Umbilical cord (tissue), 2 donors: ENCODE results near the gene TRIM42. TPM values are rescaled to one million over a fixed set of nuclear protein-coding genes. Genes with fewer than 3 reads are reported as not detected.

Experiments
- DNase-seq: peaks from one replicate; pipeline ENCODE4 v3.0.0-alpha.2; 2015; ENCODE audit warnings: low spot score
- total RNA-seq: library from RNA; depleted of rRNA; stranded (reverse); fragments of >200 nt; gene quantifications from one replicate; pipeline ENCODE4 v1.2.3, GENCODE V29; 2014; ENCODE audit warnings: low replicate concordance; ENCODE audit not compliant: insufficient read depth

TRIM42 gene
- total RNA-seq, result 2.2 TPM

- DNase-seq, result no peak
Observed at GRCh38 chr3:140677764-140678163, at the start of gene TRIM42. Gene TRIM42 (plus strand): TSS chr3:140678064. CDS start chr3:140678230, 166 bp downstream.

- DNase-seq, result no peak
Observed at GRCh38 chr3:140628606-140629005, 49.3 kb upstream of the TRIM42 start.

- DNase-seq, result peak; percentile 72
Observed at GRCh38 chr3:140629357-140630137, 48.3 kb upstream of the TRIM42 start.

GRCh38 chr3:140630366-140630765, 47.5 kb upstream of the TRIM42 start:
- no peak for DNase-seq

GRCh38 chr3:140630866-140631265, 47.0 kb upstream of the TRIM42 start:
- DNase-seq, result no peak

GRCh38 chr3:140635276-140635675, 42.6 kb upstream of the TRIM42 start:
- DNase-seq, result no peak

- no peak for DNase-seq
Observed at GRCh38 chr3:140636406-140637138, 41.3 kb upstream of the TRIM42 start.

GRCh38 chr3:140651287-140651686, 26.6 kb upstream of the TRIM42 start:
- DNase-seq, result no peak

- no peak for DNase-seq
Observed at GRCh38 chr3:140655678-140656077, 22.2 kb upstream of the TRIM42 start.

- no peak for DNase-seq
Observed at GRCh38 chr3:140664111-140664510, 13.8 kb upstream of the TRIM42 start.

- no peak for DNase-seq
Observed at GRCh38 chr3:140682586-140682985, 4.7 kb downstream of the TRIM42 start.

- no peak for DNase-seq
Observed at GRCh38 chr3:140686128-140686527, 8.3 kb downstream of the TRIM42 start.

GRCh38 chr3:140686948-140687347, 9.1 kb downstream of the TRIM42 start:
- DNase-seq, result no peak

GRCh38 chr3:140695361-140696061, 17.6 kb downstream of the TRIM42 start:
- no peak for DNase-seq

GRCh38 chr3:140699516-140700231, 21.8 kb downstream of the TRIM42 start:
- no peak for DNase-seq

- no peak for DNase-seq
Observed at GRCh38 chr3:140702281-140702680, 24.4 kb downstream of the TRIM42 start.

GRCh38 chr3:140703496-140703895, 25.6 kb downstream of the TRIM42 start:
- no peak for DNase-seq

GRCh38 chr3:140704733-140705132, 26.9 kb downstream of the TRIM42 start:
- no peak for DNase-seq

GRCh38 chr3:140705954-140706353, 28.1 kb downstream of the TRIM42 start:
- DNase-seq, result no peak

GRCh38 chr3:140706360-140706759, 28.5 kb downstream of the TRIM42 start:
- DNase-seq, result no peak

- no peak for DNase-seq
Observed at GRCh38 chr3:140708815-140709214, 31.0 kb downstream of the TRIM42 start.

- no peak for DNase-seq
Observed at GRCh38 chr3:140709751-140710150, 31.9 kb downstream of the TRIM42 start.
